Measurements from ENCODE around the gene MTFMT.
A peak's percentile ranks its signal among the peaks of the same experiment; 100 is the strongest.
"Not testable (repeated sequence)": the region's sequence is repeated elsewhere in the genome, so short reads cannot be mapped to it uniquely, and the experiment has no call there.

The MTFMT gene

DNA sequence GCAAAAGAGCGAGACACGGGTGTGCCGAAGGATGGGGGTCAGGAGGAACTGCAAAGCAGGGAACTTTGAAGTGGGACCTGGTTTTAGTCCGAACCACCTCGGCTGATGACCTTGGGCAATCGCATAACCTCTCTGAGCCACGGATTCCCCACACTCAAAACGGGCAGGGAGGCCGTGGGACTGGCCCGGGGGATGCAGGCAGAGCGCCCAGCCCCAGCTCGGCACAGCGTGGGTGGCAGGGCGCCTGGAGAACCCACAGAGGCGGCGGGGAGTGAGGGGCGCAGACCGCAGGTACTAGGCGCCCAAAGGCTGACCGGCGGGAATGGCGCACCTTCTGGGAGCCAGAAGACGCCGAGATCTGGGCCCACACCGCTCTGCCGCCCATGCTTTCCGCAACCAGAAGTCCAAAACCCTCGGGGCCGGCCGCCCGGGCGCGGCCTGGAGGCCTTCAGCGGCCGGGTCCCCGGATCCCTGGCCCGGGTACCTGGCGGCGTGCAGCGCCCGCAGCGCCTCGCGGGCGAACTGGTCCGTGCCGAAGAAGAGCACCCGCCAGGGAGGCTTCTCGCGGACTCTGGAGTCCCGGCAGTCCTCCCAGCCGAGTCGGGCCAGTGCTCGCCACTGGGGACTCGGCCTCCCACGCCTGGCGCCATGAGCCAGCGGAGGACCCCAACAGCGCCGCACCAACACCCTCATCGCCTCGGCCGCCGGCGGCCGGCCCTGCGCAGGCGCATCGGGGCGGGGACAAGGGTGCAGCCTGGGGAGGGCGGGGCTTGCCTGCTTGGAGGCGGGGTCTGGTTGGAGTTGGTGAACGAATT is at the start of gene MTFMT:
MTFMT (minus strand) TSS at position 719 of the 815 bp plus-strand sequence; CDS start at position 693, 26 bp downstream.
- no peaks in the 10 kb centered on the region for H3K27me3 ChIP-seq (replicated peaks)
- H3K27ac ChIP-seq, result peak within 1 kb of the TSS; percentile 44
- peaks cover 3% of the 10 kb centered on the region for H3K36me3 ChIP-seq (replicated peaks)
- in situ Hi-C loops (cut with HindIII; ENCODE audit: low pct_ligation_motif_present, low sequenced_read_pairs), result no loop called here
- TF ChIP-seq, protein P1, sequence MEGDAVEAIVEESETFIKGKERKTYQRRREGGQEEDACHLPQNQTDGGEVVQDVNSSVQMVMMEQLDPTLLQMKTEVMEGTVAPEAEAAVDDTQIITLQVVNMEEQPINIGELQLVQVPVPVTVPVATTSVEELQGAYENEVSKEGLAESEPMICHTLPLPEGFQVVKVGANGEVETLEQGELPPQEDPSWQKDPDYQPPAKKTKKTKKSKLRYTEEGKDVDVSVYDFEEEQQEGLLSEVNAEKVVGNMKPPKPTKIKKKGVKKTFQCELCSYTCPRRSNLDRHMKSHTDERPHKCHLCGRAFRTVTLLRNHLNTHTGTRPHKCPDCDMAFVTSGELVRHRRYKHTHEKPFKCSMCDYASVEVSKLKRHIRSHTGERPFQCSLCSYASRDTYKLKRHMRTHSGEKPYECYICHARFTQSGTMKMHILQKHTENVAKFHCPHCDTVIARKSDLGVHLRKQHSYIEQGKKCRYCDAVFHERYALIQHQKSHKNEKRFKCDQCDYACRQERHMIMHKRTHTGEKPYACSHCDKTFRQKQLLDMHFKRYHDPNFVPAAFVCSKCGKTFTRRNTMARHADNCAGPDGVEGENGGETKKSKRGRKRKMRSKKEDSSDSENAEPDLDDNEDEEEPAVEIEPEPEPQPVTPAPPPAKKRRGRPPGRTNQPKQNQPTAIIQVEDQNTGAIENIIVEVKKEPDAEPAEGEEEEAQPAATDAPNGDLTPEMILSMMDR (IDR thresholded peaks at IDR 0.05; ENCODE audit: low read depth, low read length, missing control alignments), result no peak
- peak within 1 kb of the TSS; percentile 86 for H3K4me3 ChIP-seq (ENCODE audit: low read depth, low read length)
- peak; percentile 62 for DNase-seq

DNA sequence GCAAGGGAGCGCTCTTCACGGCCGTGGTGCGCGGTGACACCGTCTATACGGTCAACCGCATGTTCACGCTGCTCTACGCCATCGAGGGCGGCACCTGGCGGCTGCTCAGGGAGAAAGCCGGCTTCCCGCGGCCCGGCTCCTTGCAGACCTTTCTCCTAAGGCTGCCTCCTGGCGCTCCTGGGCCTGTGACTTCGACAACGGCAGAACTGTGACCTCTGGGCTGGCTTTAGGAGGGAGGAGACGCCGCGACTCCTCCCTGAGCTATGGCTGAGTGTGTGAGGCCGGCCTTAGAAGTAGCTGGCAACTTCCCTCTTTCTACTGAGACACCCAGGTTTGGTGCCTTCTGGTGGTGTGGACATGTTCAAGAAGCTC is 48.5 kb upstream of the MTFMT start:
- no peaks in the 10 kb centered on the region for H3K36me3 ChIP-seq (replicated peaks)
- in situ Hi-C loops (cut with HindIII; ENCODE audit: low pct_ligation_motif_present, low sequenced_read_pairs), result no loop called here
- H3K4me3 ChIP-seq (ENCODE audit: low read depth, low read length), result no peak overlapping the region
- H3K27me3 ChIP-seq (replicated peaks), result peaks cover 5% of the 10 kb centered on the region
- TF ChIP-seq, protein P1 (IDR thresholded peaks at IDR 0.05; ENCODE audit: low read depth, low read length, missing control alignments), result peak; percentile 77
- H3K27ac ChIP-seq, result no peak overlapping the region
- DNase-seq, result peak; percentile 12

DNA sequence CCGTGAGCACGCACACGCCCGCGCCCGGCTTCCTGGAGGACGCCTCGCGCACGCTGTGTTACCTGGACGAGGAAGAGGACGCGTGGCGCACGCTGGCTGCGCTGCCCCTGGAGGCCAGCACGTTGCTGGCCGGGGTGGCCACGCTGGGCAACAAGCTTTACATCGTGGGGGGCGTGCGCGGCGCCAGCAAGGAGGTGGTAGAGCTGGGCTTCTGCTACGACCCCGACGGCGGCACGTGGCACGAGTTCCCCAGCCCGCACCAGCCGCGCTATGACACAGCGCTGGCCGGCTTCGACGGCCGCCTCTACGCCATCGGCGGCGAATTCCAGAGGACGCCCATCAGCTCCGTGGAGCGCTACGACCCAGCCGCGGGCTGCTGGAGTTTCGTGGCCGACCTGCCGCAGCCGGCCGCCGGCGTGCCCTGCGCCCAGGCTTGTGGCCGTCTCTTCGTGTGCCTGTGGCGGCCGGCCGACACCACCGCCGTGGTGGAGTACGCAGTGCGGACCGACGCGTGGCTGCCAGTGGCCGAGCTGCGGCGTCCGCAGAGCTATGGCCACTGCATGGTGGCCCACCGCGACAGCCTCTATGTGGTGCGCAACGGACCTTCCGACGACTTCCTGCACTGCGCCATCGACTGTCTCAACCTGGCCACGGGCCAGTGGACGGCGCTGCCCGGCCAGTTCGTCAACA is 48.0 kb upstream of the MTFMT start:
- H3K27ac ChIP-seq, result no peak overlapping the region

DNA sequence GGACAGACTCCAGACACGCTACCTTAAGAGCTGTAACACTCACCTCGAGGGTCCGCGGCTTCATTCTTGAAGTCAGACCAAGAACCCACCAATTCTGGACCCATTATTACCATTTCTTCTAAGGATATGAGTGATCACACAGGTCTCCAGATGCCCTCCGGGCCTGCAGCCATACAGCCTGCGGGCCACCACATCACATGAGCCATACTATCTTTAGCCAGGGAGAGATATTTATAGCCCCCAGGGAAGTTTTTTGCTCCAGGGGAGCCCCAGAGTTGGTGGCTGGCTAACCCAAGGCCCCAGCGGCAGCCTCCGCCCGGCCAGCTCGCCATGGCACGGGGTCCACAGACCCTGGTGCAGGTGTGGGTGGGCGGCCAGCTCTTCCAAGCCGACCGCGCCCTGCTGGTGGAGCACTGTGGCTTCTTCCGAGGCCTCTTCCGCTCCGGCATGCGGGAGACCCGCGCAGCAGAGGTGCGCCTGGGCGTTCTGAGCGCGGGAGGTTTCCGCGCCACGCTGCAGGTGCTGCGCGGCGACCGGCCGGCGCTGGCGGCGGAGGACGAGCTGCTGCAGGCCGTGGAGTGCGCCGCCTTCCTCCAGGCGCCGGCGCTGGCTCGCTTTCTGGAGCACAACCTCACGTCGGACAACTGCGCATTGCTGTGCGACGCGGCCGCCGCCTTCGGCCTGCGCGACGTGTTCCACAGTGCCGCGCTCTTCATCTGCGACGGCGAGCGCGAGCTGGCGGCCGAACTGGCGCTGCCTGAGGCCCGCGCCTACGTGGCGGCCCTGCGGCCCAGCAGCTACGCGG is 47.2 kb upstream of the MTFMT start, which contains the start of gene KBTBD13:
KBTBD13 (plus strand) TSS at position 261 of the 805 bp plus-strand sequence; CDS start at position 331, 70 bp downstream.
- Histone ChIP-seq H3K4me3 (ENCODE audit: low read depth, low read length) (no peak within 1 kb of the TSS), H3K36me3 (replicated peaks) (no peaks in the 10 kb centered on the region), H3K27me3 (replicated peaks) (peaks cover 5% of the 10 kb centered on the region), H3K27ac (no peak within 1 kb of the TSS)
- TF ChIP-seq, protein P1 (IDR thresholded peaks at IDR 0.05; ENCODE audit: low read depth, low read length, missing control alignments), result no peak
- in situ Hi-C loops (cut with HindIII; ENCODE audit: low pct_ligation_motif_present, low sequenced_read_pairs), result no loop called here
- DNase-seq, result no peak

More for the DNA sequence above, 48.0 kb upstream of the MTFMT start:
- no peak for DNase-seq
- TF ChIP-seq, protein P1 (IDR thresholded peaks at IDR 0.05; ENCODE audit: low read depth, low read length, missing control alignments), result no peak
- no peaks in the 10 kb centered on the region for H3K36me3 ChIP-seq (replicated peaks)
- peaks cover 5% of the 10 kb centered on the region for H3K27me3 ChIP-seq (replicated peaks)
- in situ Hi-C loops (cut with HindIII; ENCODE audit: low pct_ligation_motif_present, low sequenced_read_pairs), result no loop called here
- no peak overlapping the region for H3K4me3 ChIP-seq (ENCODE audit: low read depth, low read length)

DNA sequence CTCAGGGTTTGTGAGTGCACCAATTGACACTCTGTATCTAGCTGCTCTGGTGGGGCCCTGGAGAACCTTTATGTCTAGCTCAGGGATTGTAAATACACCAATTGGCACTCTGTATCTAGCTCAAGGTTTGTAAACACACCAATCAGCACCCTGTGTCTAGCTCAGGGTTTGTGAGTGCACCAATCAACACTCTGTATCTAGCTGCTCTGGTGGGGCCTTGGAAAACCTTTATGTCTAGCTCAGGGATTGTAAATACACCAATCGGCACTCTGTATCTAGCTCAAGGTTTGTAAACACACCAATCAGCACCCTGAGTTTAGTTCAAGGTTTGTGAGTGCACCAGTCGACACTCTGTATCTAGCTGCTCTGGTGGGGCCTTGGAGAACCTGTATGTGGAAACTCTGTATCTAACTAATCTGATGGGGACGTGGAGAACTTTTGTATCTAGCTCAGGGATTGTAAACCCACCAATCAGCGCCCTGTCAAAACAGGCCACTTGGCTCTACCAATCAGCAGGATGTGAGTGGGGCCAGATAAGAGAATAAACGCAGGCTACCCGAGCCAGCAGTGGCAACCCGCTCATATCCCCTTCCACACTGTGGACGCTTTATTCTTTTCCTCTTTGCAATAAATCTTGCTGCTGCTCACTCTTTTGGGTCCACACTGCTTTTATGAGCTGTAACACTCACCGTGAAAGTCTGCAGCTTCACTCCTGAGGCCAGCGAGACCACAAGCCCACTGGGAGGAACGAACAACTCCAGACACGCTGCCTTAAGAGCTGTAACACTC is 46.4 kb upstream of the MTFMT start:
- H3K27ac ChIP-seq; H3K27me3 ChIP-seq (replicated peaks); DNase-seq; in situ Hi-C loops (cut with HindIII; ENCODE audit: low pct_ligation_motif_present, low sequenced_read_pairs); H3K4me3 ChIP-seq (ENCODE audit: low read depth, low read length); H3K36me3 ChIP-seq (replicated peaks): not testable (repeated sequence)

DNA sequence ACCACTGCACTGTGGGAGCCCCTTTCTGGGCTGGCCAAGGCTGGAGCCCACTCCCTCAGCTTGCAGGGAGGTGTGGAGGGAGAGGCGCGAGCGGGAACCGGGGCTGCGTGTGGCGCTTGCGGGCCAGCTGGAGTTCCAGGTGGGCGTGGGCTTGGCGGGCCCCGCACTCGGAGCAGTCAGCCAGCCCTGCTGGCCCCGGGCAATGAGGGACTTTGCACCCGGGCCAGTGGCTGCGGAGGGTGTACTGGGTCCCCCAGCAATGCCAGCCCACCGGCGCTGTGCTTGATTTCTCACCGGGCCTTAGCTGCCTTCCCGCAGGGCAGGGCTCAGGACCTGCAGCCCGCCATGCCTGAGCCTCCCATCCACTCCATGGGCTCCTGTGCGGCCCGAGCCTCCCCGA is 45.5 kb upstream of the MTFMT start:
- H3K4me3 ChIP-seq (ENCODE audit: low read depth, low read length); H3K27me3 ChIP-seq (replicated peaks); DNase-seq; in situ Hi-C loops (cut with HindIII; ENCODE audit: low pct_ligation_motif_present, low sequenced_read_pairs); H3K27ac ChIP-seq; H3K36me3 ChIP-seq (replicated peaks): not testable (repeated sequence)

Measured in brain microvascular endothelial cell (primary cell).